HuH-7 (cell line): ENCODE results near the gene RFC2.
"Not testable (repeated sequence)": the region's sequence is repeated elsewhere in the genome, so short reads cannot be mapped to it uniquely, and the experiment has no call there.

Experiments
- DNase-seq: peaks from one replicate; pipeline ENCODE4 v3.0.0; 2011; ENCODE audit warnings: low spot score

Gene RFC2

DNA sequence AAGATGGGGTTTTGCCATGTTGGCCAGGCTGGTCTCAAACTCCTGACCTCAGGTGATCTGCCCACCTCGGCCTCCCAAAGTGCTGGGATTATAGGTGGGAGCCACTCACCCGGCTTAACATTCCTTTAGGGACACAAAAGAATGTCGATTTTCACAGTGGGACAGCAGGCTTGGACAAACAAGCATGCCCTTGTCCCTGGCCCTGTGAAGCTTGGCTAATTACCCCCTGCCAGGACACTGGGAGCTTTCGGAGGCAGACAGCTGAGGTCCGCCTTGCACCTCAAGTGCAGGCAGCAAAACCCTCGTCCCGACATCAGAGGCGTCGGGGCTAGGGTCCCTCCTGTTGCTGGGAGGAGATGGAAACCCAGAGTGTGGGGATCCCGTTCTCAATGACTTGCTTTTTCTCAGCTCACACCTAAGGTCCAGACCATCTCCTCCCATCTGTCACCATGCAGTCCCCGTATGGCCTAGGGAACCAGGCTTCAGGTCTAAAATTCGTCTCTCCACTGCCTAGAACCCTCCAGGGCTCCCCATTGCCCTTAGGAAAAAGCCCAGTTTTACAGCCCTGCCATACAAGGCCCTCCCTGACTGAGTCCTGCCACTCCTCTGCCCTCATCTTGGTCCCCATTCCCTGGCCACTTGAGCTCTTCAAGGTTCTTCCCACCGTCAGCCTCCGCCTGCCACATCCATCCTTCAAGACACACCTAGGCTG lies 28.7 kb upstream of the RFC2 start:
- DNase-seq, result no peak

DNA sequence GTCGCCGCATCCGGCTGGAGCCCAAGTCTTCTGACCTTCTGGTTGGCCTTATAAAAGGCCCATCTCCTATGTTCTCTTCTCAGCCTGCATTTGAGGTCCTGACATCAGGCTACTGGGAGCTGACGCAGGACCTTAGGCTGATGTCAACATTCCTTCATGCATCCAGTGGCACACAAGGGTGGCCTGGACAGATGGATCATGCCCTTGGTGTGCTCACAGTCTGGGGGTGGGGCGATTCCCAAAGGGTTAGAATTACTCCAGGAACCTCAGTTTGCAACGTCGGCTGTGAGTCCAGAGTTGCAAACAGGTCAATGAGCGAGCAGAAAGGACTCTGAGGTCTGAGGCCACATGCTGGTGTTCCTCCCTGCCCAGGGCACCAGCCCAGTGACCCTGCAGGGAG lies 26.8 kb upstream of the RFC2 start:
- DNase-seq, result no peak

DNA sequence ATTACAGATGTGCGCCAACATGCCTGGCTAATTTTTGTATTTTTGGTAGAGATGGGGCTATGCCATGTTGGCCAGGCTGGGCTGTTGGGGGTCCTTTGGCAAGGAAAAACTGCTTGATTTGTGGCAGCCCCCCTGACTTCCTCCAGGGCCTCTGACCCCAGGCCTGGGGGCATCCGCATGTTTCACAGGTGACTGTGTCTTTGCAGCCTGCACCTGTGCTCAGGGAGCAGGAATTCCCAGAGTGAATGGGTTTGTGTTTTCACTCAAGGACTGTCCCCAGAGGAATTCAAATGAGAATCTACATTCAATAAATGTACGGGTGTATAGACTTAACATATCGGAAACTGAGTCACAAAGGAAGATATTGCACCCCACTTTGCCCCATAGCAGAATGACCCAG lies 23.4 kb upstream of the RFC2 start:
- DNase-seq, result no peak

DNA sequence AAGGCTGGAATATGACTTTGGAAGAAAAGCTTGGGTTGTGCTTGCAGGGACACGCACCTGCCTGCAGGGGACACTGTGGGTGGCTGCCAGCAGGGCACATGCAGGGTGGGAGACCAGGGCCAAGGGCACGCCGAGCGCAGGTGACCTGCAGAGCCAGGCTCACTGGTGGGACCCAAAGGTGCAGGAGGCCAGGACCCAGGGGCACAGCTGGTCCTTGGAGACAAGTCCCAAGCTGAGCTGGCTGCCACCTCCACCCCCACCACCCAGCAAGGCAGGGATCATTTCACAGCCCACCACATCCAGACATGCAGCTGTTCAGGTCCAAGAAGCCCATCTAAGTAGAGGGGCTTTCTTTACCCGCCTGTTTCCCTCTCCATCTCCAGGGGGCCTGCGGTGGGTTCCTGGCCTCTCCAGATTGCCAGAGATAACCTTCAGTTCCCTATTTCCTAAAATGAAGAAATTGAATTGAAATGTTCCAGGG lies 21.2 kb upstream of the RFC2 start:
- peak; percentile 82 for DNase-seq

DNA sequence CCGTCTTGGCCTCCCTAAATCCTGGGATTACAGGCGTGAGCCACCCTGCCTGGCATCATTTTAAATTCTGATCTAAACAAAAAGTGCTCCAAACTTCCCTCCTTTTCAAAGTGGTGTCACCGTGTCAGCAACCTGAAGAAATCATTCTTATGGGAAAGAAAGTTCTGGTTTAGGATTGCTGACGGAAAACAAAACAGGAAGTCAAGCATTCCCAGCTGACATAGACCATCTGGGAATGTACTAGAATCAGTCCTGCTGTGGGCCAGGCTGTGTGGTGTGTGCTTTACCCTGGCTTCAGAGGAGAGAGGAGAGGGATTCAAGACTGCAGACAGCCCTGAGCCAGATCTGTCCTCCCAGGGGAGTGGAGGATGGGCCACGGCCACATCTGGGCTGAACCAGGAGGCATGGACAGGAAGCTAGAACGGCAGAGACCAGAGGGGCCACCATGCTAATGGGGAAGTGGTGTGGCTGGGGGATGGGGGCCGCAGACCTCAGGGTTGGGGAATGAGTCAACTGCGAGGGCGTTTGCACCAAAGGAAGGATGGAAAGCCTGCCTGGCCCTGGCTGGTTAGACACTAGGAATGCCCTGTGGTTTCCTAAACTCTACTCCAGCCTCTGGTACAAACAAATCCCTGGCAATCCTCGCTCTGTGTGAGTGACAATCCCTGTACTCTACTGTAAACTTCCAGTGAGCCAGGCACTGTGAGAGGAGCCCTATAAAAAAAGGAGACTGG lies 18.3 kb upstream of the RFC2 start:
- DNase-seq, result no peak

DNA sequence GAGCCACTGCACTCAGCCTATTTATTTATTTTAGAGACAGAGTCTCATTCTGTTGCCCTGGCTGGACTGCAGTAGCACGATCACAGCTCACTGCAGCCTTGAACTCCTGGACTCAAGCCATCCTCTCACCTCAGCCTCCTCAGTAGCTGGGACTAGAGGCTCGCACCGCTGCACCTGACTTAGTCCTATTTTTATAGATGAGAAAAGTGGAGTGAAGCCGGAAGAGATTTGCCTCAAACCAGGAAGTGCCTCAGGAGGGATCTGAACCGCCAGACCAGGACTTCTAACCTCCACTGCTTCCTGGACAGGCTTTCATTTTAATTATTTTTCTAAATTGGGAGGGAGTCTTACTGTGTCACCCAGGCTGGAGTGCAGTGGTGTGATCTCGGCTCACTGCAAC lies 17.5 kb upstream of the RFC2 start:
- no peak for DNase-seq

DNA sequence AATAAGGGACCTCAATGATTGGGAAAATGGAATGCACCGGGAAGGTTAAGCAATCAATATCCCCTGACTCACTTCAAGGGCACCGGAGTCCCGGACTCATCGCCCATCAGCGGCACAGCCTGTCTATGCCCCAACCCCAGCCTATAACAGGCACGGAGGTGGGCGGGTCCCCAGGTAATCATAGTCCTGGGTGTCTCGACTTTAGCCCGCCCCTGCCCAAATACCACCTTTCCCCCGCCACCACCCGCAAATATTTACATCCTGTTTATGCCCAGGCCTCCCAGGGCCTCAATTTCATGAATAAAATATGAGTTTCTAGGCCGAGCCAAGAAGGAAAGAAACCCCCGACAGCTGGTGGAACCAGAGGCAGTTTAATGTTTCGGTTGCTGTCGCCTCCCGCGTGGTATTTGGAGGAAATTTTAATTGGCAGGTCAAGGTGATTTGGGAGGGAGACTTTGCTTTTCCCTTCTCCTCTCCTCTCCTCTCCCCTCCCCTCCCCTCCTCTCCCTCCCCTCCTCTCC lies 15.6 kb upstream of the RFC2 start:
- DNase-seq, result peak; percentile 78

DNA sequence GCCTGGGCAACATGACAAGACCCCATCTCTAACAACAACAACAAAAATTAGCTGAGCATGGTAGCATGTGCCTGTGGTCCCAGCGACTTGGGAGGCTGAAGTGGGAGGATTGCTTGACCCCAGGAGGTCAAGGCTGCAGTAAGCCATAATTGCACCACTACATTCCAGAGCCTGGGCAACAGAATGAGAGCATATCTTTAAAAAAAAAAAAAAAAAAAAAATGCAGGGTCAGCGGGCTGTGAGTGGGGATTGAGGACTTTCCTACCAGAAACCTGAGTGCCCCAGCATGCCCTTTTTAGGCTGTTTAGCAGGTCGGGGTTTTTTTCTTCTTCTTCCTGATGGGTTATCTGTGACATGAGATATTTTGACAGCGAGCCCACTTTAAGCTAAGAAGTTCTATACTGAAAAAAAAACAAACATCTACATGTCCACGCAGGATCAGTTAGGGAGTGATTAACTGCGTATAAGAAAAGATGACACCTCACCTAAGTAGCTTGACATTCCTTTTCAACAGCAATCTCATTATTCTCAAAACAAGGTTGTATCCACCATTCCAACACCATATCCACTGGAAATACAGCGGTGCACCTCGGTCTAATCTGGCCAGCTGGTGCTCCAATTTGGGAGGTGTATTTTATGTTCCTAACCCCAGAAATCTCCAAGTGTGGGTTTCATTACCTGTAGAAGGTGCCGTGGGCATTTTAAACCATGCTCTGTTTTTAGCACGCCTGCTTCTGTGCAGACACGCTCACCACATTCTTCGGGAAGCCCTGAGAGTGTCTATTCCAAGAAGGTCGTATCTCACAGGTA lies 13.8 kb upstream of the RFC2 start:
- no peak for DNase-seq

DNA sequence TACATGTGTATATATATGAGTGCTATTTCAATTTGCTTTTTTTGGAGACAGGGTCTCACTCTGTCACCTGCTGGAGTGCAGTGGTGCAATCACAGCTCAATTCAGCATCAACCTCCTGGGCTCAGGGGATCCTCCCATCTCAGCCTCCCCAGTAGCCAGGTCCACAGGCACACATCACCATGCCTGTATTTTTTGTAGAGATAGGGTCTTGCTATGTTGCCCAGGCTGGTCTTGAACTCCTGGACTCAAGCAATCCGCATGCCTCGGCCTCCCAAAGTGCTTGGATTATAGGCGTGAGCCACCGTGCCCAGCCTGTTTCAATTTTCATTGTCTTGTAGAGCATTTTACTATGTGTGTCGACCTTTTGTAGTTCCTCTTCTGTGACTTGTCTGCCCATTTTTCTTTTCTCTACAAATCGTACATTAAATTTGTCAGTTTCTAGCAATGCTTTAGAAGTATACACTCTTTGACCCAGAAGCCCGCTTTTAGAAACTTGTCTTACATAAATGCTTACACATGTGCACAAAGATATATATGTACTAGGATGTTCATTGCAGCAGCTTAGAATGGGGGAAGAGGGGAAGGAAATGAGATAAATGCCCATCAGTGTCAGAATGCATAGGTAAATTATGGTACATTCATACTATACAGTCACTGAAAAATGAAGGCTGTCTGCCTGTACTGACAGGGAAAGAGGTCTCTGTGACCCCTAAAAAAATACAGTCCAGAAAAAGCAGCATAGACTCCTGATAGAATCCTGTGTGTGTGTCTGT lies 12.2 kb upstream of the RFC2 start:
- DNase-seq, result no peak

DNA sequence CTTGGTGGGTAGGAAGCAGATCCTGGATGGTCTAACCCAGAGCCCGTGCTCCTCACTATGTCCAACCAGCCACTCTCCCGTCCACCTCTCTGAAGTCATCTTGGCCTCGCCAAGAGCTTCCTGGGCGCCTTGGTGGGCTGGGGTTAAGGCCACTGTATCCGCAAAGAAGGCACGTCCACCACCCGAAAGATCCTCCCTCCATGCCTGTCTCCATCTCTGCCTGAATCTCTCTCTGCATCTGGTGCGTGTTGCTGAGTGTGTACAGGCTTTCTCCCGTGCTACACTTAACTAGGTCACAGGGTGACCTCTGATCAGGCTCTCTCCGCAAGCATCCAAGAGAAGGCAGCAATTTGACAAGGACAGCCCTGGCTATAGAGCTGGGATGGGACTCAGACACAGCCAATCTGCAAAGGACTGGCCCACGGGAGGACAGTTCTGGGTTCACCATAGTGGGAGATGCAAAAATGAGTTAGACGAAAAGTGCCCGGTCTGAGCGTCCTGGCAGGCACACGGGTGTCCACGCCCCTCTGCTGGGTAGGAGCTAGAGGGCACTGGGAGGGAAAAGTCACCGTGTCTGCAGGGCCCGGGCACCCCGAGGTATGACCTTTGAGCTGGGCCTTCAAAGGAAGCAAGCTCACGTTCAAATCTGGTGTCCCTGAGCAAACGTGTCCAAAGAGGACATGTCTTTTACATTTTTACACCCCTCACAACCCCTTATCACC lies 9.4 kb upstream of the RFC2 start:
- no peak for DNase-seq

DNA sequence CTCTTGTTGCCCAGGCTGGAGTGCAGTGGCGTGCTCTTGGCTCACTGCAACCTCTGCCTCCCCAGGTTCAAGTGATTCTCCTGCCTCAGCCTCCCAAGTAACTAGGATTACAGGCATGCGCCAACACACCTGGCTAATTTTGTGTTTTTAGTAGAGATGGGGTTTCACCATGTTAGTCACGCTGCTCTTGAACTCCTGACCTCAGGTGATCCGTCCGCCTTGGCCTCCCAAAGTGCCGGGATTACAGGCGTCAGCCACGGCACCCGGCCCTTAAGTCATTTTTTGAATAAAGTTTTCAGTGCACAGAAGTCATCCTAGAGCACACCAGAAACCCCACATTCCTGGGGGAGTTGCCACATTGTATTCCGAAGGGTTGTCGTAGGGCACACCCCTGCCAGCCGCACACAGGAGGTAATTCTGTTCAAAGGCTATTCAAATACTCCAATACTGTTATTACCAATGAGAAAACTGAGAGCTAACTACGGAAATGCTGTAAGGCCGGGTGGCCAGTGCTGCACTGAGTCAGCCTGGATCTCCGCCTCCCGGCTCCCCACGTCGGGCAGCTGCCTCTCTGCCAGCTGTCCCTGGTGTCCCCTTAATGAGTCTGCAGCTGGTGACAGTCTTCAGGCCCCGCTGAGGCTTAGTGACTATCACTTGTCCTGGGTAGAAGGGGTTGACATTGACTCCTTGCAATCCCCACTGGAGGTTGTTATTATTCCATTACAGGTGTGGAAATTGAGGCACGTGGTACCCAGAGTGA lies 8.6 kb upstream of the RFC2 start:
- no peak for DNase-seq

DNA sequence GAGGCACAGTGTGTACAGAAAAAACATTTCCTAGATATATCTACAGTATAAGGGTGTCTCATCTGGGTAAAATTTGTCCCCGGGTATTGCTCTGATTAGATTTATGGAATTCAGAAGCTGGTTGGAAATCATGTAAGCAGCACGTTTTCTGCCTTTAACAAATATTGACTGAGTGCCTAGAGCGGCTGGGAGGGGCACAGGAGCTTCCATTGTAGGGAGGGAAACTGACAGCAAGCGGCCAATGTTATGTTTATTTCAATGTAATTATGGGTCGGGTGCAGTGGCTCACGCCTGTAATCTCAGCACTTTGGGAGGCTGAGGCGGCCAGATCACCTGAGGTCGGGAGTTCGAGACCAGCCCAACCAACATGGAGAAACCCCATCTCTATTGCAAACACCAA lies 4.4 kb upstream of the RFC2 start:
- DNase-seq, result no peak

DNA sequence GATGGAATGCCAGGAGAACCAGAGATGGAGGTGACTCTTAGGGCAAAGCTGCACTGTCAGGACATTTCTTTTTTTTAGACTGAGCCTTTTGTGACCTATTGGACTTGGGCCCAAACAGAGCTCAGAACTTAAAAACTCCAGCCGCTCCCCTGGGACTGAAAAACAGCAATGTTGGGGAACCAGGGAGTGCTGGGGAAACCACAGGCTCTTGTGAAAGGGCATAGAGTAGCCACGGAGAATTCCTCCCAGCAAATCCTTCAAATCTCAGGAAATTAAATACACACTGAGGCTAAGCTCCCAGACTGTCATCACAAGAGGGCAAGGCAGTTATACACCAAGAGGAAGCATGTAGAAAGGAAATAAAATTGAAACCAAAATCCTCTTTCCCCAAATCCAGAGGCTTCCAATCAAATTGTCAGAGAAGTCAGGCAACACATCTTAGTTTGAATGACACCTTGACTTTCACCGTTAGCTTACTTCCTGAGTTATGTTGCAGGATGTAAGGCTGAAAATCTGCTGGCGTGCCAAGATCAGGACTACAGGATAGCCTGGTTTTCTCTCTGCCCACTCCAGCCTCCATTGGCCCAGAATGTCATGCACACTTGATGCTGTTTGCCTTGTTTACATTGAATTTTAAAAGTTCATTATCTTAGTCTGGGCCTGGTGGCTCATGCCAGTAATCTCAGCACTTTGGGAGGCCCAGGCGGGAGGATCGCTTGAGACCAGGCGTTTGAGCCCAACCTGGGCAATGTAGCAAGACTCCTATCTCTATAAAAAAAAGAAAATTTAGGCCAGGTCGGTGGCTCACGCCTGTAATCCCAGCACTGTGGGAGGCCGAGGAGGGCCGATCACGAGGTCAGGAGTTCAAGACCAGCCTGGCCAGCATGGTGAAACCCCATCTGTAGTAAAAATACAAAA lies 2.6 kb upstream of the RFC2 start:
- no peak for DNase-seq

DNA sequence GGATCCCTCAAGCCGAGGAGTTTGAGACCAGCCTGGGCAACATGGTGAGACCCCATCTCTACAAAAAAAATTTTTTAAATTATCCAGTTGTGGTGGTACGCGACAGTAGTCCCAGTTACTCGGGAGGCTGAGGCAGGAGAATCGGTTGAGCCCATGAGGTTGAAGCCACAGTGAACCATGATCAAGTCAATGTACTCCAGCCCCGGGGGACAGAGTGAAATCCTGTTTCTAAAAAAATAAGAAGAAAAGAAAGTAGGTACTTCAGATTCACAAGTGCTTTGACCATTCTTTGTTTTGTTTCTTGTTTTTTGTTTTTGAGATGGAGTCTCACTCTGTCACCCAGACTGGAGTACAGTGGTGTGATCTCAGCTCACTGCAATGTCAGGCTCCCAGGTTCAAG lies 1.3 kb upstream of the RFC2 start:
- not testable (repeated sequence) for DNase-seq

DNA sequence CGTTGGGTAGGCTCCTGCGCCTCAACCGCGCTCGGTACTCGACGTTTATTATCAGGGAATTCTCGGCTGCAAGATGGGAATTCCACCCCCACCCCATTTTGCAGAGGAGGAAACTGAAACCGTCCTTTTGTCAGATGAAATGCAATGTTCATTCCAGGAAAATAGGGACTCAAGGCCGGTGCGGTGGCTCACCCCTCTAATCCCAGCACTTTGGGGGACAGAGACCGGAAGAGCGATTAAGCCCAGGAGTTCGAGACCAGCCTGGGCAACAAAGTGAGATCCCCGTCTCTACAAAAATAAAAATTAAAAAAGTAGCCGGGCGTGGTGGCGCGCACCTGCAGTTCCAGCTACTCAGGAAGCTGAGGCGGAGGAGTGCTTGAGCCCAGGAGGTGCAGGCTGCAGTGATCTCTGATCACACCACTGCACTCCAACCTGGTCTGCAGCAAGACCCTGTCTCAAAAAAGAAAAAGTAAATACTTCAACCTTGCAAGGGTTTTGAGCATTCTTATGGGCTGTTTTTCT lies 720 bp upstream of the RFC2 start:
- DNase-seq, result no peak

DNA sequence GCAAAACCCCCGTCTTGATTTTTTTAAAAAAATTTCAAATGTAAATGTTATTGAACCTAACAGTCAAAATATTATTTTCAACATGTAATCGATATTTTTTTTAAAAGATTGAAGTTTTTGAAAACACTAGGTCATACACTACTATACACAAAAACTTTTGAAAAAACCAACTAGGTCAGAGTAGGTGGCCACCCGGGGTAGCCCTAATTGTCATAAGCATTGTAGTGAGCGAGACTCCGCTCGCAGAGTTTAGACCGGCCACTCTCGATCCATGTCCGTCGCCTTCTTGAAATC lies 417 bp downstream of the RFC2 start:
- no peak for DNase-seq

DNA sequence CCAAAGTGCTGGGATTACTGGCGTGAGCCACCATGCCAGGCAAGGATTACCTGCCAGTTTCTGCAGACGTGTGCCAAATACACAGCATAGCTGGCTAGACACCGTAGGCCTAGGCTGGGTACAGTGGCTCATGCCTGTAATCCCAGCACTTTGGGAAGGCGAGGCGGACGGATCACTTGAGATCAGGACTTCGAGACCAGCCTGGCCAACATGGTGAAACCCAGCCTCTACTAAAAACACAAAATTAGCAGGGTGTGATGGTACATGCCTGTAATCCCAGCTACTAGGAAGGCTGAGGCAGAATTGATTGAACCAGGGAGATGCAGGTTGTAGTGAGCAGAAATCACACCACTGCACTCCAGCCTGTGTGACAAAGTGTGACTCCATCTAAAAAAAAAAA lies 868 bp downstream of the RFC2 start:
- DNase-seq, result no peak

DNA sequence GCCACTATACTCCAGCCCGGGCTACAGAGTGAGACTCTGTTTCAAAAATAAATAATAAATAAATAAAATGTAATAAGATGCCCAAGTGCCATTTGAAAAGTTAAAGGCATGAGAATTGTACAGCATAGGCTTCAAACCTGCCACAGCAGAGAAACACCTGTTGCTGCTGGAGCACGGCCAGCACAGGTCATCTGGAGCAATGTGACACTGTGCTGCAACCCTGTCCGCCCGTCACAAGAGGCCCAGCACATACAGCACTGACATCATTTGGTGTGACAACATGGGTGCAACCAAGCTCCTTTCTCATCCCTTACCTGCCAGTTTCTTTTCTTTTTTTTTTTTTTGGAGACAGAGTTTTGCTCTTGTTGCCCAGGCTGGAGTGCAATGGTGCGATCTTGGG lies 1.3 kb downstream of the RFC2 start:
- DNase-seq, result no peak

DNA sequence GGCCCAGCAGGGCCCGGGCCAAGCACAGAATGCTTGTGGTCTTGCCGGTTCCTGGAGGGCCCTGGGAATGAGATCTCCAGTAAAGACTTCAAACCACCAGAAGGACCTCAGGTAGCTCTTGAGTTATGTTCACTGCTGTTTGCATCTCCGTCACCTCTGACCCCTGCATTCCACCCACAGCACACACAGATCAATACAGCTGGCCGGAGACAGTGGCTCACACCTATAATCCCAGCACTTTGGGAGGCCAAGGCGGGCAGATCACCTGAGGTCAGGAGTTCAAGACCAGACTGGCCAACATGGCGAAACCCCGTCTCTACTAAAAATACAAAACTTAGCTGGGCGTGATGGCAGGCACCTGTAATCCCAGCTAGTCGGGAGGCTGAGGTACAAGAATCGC lies 5.1 kb downstream of the RFC2 start:
- not testable (repeated sequence) for DNase-seq
